B cell (primary cell): Measurements from ENCODE around the gene RWDD4.

Source experiments
- EZH2 ChIP-seq: IDR thresholded peaks from 2 replicates; pipeline ENCODE4 v1.6.1; 2012; ENCODE audit warnings: borderline replicate concordance, low read depth, mild to moderate bottlenecking, moderate library complexity, low read length; ENCODE audit not compliant: insufficient read depth, poor library complexity, severe bottlenecking
- TF ChIP-seq, protein P1 (sequence below): fragments of 200-600 bp; IDR thresholded peaks from one replicate; pipeline ENCODE4 v1.8.0; 2022; ENCODE audit warnings: antibody characterized with exemption, mild to moderate bottlenecking

DNA sequence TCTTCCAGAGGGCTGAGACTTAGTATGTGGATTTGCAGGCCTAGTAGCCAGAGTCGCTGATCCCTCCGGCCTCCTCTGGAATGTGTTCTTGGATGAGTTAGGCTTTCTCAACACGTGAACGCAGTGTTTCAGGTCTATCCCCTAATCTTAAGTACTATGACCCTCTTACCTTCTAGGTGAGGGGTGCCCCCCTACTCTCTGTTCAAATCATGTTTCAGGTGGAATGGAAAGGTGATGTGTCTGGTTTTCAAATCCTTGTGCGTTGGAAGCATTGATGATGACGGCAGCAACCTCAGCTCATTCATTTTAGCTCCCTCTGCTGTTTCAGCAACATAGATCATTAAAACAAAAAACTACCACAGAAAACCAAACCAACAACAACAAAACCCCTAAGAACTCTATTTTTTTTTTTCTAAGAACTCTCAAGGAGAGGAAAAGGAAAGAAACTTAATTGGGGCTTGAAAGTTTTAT, 56.4 kb downstream of the RWDD4 start:
- TF ChIP-seq, protein P1, sequence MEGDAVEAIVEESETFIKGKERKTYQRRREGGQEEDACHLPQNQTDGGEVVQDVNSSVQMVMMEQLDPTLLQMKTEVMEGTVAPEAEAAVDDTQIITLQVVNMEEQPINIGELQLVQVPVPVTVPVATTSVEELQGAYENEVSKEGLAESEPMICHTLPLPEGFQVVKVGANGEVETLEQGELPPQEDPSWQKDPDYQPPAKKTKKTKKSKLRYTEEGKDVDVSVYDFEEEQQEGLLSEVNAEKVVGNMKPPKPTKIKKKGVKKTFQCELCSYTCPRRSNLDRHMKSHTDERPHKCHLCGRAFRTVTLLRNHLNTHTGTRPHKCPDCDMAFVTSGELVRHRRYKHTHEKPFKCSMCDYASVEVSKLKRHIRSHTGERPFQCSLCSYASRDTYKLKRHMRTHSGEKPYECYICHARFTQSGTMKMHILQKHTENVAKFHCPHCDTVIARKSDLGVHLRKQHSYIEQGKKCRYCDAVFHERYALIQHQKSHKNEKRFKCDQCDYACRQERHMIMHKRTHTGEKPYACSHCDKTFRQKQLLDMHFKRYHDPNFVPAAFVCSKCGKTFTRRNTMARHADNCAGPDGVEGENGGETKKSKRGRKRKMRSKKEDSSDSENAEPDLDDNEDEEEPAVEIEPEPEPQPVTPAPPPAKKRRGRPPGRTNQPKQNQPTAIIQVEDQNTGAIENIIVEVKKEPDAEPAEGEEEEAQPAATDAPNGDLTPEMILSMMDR, result no peak
- no peak for TF ChIP-seq EZH2
